Stimulated activated CD4-positive, alpha-beta T cell treated with anti-CD3 and anti-CD28 coated beads, Interleukin-1b, Interleukin-23, amount 100 ng/mL, for 24 hours (primary cell): ENCODE measurements around the gene ANKRD37.

Experiments used
- DNase-seq, 4 experiments: peaks; one replicate each; pipeline ENCODE4 v3.0.0-alpha.2; 2020; ENCODE audit warnings: low read depth in 4 of 4, low spot score in 1 of 4

The ANKRD37 gene

DNA sequence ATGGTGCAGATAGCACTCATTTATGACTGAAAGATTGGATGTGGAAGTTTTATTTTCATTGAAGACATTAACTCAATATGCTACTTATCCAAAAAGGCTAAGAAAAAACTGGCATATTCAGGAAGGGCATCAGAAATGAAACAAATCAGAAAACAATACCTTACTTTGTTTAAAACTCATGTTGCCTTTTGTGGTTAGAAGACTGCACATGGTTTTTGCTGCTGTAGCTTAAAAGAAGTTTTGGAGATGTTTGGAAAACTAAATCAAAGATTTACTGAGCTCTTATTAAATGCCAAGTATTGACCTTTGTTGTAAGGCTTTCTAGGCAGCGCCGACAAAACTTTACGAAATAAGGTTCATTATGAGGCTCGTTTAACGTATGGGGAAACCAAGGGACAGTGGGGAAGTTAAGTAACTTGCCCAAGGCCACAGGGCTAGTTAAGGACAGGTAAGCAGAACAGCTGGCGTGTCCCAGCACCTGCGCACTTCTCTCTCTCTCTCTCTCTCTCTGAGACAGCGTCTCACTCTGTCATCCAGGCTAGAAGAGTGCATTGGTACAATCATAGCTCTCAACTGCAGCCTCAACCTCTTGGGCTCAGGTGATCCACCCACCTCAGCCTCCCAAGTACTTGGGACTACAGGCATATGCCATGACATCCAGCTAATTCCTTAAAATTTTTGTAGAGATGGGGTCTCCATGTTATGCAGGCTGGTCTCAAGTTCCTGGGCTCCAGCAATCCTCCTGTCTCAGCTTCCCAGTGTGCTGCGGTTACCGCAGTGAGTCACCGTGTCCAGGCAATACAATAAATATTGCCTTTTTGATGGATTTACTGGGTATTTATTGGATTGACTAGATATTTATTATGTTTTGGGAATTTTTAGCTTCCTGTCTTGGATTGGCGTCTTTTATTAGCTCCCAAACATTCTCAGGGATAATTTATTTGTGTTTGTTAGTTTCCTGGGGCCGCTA is 17.0 kb upstream of the ANKRD37 start:
- DNase-seq: no peak

DNA sequence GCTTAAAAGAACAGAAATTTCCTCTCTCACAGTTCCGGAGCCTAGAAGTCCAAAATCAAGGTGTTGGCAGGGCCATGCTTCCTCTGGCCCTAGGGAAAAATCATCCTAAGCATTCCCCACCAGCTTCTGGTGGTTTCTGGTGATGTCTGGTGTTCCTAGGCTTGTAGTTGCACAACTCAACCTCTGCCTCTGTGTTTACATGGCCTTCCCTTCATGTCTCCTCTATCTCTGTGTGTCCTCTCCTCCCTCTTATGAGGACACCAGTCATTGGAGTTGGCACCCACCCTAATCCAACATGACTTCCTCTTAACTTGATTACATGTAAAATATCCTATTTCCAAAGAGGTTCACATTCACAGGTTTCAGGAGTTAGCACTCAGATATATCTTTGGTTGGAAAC is 16.3 kb upstream of the ANKRD37 start:
- no peak for DNase-seq

DNA sequence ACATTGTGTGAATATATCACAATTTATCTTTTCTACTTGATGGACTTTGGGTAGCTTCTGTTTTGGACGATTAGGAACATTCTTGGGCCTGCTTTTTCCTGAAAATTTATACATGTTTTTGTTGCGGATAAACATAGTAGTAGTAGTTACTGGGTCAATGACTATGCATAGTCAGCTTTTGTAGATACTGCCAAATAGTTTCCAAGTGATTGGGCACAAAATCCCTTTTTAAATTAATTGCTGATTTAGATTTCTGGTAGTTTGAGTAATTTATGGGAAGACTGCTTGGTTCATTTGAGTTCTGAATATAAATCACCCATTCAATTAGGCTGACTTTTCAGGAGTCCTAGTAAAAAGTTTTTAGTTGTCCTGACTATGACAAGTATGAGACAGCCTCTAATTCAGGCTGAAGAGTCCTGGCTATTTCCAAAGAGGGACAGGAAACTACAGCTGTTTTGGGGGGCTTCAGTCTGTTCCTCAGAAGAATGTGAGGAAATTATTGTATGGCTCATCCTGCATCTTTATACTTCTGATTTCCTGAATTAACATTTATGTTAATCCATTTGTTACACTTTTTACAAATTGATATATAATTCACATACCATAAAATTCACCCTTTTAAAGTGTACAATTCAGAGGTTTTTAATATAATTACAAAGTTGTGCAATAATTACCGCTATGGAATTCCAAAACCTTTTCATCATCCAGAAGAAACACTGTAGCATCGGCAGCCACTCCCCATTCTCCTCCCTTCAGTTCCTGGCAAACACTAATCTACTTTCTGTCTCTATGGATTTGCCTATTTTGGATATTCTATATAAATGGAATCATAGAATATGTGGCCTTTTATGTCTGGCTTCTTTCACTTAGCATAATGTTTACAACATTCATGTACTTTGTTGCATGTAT is 15.1 kb upstream of the ANKRD37 start:
- no peak for DNase-seq

DNA sequence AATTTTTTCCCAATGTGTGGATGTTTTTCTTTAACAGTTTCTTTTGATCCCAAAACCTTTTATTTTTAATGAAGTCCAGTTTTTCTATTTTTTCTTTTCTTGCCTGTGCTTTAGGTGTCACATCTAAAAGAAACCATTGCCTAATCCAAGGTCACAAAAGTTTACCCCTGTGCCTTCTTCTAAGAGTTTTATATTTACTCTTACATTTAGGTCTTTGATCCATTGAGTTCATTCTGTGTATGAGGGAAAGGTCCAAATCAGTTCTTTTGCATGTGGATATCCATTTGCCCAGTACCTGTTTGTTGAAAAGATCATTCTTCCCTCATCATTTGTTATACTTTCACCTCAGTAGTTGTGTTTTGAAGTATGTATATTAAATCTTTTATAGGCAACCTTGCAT is 13.9 kb upstream of the ANKRD37 start:
- no peak for DNase-seq

DNA sequence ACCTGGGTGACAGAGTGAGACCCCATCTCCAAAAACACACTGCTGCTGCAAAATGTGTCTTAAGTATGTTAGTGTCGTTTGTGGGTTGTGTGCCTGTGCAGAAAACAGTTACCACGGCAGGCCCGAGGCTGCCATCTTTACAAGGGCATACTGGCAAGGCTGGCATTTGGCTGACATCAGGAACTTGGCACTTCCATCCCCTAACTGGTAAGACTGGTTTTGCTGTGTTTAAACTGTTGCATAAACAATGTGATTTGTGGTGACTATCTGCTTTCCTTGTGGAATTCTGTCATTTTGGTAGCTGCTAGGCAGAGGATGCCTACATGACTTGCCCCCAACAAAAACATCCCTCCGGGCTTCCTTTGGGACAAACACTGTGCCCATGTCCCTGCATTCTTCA is 13.2 kb upstream of the ANKRD37 start:
- no peak for DNase-seq

DNA sequence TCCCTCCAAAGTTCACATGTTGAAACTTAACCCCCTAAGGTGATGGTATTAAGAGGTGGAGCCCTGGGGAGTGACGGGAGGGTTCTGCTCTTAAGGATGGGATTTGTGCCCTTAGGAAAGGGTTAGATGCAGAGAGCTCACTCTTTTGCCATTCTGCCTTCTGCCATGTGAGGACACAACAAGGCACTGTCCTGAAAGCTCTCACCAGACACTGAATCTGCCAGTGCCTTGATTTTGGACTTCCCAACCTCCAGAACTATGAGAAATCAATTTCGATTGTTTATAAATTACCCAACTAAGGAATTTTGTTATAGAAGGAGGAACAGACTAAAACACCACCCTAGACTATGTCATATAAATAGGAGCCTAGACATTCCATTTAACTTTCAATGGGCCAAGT is 12.6 kb upstream of the ANKRD37 start:
- DNase-seq: no peak

DNA sequence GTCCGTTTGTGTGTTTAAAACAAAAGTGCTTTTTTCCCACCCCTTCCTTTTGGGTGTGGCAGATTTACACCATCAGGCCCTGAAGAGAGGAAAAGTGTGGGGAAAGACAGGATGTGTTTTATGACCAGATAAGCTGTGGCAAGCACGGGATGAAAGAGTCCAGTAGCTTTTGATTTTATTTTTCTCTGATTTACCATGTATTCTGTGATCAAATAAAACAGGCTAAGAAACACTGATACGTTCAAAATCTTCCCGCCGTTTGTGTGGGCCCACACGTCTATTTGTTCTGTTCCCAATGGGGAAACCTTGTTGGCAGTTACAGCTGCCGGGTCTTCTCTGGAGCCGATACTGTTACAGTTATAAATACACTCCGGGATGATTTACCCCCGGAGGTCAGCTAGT is 11.7 kb upstream of the ANKRD37 start:
- DNase-seq: no peak

DNA sequence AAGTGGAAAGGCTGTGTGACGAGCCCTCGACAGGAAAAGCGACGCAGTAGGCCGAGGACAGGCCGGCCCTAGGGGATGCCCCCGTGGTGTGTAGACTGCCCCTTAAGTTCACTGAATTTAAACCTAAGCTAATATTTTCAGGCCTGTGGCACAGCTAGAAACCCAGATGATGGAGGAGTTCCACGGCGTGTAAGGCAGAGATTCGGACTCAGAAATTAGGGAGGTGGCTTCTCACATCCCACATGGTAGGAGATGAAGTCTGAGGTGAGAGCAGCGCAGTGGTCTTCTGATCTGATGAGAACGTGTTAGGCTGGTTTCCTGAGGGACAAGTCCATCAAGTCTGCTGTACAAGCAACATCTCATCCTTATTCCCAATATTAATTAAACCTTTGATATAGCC is 8.7 kb upstream of the ANKRD37 start:
- DNase-seq: no peak

DNA sequence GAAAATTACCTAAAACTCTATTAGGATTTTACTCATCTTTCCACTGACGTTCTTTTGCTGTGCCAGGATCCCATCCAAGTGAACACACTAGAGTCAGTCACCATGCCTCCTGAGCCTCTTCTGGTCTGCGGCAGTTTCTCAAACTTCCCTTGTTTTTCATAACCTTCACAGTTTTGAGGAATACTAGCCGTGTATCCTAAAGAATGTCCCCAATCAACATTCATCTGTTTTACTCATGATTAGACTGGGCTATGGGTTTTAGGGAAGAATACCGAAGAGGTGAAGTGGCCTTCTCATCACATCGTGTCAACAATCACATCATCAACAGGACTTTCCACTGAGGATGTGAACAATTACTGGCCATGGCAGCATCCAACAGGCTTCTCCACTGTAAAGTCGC is 5.7 kb upstream of the ANKRD37 start:
- no peak for DNase-seq

DNA sequence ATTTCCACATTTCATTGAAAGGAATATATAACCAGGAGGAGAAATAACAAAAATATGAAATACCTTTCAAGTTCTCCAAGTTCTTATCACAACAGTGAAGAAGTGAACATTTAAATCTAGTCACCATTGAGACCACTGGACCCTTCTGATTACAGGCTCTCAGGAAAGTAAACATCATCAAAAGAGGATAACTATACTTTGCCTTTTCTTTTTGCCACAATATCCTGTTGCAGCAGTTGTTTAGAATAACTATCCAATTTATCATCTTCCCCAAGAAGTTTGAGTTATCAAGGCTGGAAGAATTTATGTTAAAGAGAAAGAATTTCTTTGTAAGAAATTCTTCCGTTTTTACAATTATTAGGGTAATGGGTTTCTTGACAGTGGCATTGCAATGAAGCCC is 4.5 kb upstream of the ANKRD37 start:
- DNase-seq: no peak

DNA sequence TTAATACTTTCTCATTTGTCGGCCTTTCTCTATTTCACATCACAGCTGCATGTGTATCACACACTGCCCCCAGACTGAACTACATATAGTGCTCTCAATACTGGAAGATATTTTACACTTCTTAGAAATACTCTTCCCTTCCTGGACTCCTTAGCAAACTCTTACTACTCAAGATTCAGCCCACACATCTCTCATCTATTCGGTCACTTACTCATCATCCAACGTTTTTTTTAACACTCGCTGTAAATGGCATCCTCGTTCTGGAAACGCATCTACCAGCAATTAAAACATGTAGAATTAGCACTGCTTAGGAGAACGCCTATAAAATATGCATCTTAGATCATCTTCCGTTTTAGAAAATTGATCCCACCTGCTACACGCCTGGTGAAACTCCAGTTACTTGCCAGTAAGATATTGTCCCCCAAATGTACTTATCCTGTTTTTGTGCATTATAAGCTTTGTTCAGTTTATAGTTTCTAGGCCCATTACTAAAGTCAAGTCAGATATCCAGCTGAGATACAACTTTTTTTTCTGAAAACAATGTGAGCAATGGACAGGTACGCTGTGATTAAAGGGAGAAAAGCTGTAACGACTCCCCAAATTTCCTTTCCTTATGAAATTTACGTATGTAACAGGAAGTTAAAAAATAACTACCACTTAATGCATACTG is 1.9 kb upstream of the ANKRD37 start:
- DNase-seq: no peak

DNA sequence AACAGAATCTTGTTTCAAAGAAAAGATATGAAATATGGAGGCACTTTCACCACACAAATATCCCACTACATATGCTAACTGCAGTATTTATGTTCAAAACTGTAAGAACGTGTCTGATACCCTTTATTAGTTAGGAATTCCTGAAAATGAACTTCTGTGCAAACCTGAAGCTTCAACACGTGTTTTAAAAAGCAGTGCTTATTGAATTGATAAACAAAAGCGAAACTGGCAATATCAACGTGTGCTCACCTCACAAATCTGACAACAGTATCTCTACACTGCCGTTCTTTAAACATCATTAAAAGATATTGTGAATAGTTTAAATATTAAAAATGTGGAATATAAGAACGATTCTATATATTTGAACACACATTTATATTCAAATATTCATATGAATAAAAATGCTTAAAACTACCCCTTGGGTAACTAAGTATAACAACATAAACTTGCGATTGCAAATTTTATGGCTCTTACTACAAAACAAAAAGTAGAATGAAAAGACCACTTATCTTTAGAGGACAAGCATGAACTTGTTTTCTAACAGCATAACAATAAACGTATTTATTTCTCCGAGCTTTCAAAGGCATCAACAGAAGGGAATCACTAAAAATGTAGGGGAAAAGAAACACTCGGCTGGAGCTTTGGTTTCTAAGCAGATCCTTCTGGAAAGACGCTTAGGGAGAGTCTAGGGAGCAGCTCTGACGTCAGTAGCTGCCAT is 1.2 kb upstream of the ANKRD37 start, which contains the start of gene LRP2BP:
Gene LRP2BP, minus strand, starts transcription at position 687 of the 718 bp plus-strand sequence. CDS start 17,738 bp downstream, outside the sequence.
- no peak for DNase-seq

DNA sequence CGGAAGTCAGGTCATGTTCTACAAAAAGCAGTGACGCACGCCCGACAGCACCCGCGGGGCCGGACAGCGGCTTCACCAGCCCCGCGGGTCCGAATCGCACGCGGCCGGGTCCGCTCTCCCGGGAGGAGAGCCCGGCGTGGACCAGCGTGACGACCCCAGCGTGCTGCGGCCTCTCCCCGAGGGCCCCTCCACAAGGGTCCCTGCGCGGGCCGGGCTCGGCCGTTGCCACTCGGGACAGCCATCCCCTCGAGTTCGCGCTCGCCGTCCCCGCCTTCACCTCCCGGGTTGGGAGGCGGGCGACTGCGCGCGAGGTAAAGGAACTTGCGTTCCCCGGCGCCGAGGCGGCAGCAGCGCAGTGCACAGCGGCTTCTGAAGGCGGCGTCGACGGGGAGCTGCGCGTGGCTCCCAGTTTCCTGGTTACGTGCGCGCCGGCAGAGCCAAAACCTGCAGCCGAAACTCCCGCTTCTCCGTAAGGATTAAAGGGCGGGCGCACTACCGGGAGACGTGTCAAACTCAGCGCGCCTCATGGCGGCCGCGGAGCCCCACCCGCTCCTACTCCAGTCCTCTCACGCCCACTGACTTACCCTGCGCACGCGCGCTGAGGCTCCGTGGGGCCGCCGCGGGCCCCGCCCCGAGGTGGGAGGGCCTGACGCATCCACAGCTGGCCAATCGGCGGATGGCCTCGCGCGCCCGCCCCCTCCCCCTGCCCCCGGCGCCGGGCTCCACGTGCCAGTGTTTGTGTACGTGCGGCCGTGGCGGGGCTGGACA is 501 bp upstream of the ANKRD37 start:
- peak; percentile 84 to 92 (median 86) for DNase-seq

DNA sequence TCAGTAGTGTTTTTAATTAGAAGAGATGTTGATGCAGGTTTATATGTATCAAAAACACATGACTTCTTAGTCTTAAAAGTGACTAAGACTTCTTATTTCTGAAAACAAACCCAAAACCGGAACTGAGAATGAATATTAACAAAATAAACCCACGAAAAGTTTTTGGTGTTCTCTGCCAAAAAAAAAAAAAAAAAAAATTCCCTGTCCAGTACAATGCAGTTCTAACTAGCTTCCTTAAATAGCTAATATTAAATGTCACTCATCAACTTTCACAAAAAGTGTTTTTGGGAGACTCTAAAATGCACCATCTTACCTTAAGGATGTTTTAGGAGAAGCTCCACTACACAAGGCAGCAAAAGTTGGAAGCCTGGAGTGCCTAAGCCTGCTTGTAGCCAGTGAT is 2.0 kb downstream of the ANKRD37 start:
- no peak for DNase-seq

DNA sequence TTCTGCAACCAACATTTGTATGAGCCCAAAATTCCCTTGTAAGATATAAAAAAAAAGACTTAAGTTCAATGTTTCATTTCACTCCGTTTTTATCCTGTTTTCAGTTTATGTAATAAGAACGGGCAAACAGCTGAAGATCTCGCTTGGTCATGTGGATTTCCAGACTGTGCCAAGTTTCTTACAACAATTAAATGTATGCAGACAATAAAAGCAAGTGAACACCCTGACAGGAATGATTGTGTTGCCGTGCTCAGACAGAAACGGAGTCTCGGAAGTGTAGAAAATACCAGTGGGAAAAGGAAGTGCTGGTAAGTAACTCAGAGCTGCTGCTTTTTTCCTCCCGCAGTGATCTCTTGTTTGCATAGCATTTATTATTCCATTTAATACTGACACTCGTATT is 2.8 kb downstream of the ANKRD37 start:
- no peak for DNase-seq

DNA sequence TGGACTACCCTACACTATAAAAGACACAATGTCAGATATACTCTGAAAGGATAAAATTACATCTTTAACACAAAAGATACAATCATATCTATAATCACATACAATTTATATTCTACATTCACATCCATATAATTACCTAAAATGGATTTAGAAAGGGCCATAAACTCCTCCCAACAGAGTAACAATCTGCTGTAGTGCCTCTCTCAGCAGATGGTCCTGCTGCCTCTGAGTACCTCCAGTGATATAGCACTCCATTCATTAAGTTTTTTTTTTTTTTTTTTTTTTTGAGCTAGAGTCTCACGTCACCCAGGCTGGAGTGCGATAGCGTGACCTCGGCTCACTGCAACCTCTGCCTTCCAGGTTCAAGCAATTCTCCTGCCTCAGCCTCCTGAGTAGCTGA is 7.4 kb downstream of the ANKRD37 start:
- DNase-seq: no peak

DNA sequence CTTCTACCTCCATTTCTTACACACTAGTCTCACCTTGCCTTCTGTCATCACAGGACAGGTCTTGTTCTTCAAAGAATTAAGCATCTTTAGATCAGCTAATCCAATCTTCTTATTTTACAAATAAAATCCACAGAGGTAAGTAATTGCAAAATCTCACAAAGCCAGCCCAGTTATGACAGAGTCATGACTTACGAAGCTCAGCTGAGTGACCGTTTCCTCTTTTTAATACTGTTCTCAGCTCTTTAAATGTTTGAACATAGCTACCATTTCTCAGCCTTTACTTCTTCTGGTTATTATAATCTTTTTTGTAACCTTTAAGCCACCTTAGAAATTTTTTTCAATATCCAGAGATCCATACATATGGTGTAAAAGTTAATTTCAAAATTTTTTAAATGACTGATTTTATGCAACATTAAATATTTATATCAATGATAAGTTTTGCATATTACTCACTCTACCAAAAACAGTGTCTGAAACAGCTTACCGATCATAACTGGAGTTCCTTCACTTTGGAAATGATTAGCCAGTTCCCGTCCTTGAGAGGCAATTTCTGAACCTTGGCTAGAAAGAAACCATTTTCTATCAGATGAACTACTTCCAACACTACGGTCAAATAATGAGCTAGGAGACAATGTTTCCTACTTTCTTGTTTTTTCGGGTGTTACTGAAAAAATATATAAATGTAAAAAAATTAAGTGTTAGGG is 8.8 kb downstream of the ANKRD37 start:
- no peak for DNase-seq

DNA sequence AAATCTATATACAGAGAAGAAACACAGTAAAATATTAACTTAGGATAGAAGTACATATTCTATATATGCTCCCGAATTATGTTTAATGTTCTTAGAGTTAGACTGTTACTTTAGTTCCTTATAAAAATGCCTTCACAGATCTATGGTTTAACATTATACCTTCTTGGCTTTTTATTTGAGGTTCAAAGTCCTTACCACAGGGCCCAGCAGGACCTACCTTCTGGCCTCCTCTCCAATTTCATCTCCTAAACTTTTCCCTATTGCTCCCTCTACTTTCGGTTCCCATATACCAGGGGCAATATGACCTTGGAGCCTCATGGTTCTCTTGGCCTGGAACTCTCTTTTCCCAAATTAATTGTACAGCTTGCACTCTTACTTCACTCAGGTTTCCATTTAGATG is 11.8 kb downstream of the ANKRD37 start:
- DNase-seq: no peak

DNA sequence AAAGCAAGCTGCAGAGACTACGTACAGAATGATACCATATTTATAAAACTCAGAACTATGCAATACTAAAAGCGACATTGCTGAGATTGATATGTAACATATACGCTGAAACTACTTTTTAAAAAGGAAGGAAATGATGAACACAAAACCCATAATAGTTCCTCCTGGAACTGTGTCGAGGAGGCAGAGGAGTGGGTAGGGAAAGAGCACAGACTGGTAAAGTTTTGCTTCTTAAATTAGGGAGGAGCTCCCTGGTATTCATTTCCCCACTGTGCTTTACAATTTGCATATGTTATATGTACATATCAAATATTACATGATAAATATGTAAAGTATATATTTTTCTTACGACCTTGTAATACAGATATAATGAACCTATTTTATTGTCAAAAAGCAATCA is 15.2 kb downstream of the ANKRD37 start:
- no peak for DNase-seq
